GM23248 (cell line): ENCODE data around the gene CACNA1C. TPM values are rescaled to one million over a fixed set of nuclear protein-coding genes. Genes with fewer than 3 reads are reported as not detected.

Experiments
- DNase-seq: peaks from one replicate; pipeline ENCODE4 v3.0.0-alpha.2; 2015
- H2AFZ ChIP-seq: fragments of 200-600 bp; sonication (generic); 2 replicates; pipeline ENCODE4 v1.6.1; 2016; ENCODE audit warnings: antibody characterized with exemption
- H3F3A ChIP-seq: fragments of 200-600 bp; sonication (generic); 2 replicates; pipeline ENCODE4 v1.6.1; 2016; ENCODE audit warnings: mild to moderate bottlenecking, antibody characterized with exemption, mixed run types; ENCODE audit not compliant: insufficient read depth
- H3K27ac ChIP-seq: fragments of 200-600 bp; sonication (generic); 2 replicates; pipeline ENCODE4 v1.5.1; 2016; ENCODE audit warnings: mild to moderate bottlenecking
- H3K27me3 ChIP-seq: fragments of 200-600 bp; sonication (generic); replicated peaks from 2 replicates; pipeline ENCODE4 v1.6.1; 2016; ENCODE audit warnings: mild to moderate bottlenecking; ENCODE audit not compliant: insufficient read depth
- H3K36me3 ChIP-seq: fragments of 200-600 bp; sonication (generic); 2 replicates; pipeline ENCODE4 v1.6.1; 2016; ENCODE audit warnings: low read depth, mild to moderate bottlenecking
- H3K4me1 ChIP-seq: fragments of 200-600 bp; sonication (generic); 2 replicates; pipeline ENCODE4 v1.6.1; 2016; ENCODE audit warnings: mild to moderate bottlenecking; ENCODE audit not compliant: insufficient read depth
- H3K4me2 ChIP-seq: fragments of 200-600 bp; sonication (generic); one replicate; pipeline ENCODE4 v1.6.1; 2016; ENCODE audit warnings: mild to moderate bottlenecking; ENCODE audit not compliant: unreplicated experiment
- H3K4me3 ChIP-seq: fragments of 200-600 bp; sonication (generic); 2 replicates; pipeline ENCODE4 v1.5.1; 2016; ENCODE audit warnings: mild to moderate bottlenecking
- H3K79me2 ChIP-seq: fragments of 200-600 bp; sonication (generic); 2 replicates; pipeline ENCODE4 v1.6.1; 2016; ENCODE audit warnings: mild to moderate bottlenecking; ENCODE audit not compliant: insufficient read depth
- H3K9ac ChIP-seq: fragments of 200-600 bp; sonication (generic); 2 replicates; pipeline ENCODE4 v1.6.1; 2016; ENCODE audit warnings: mild to moderate bottlenecking
- H3K9me2 ChIP-seq: fragments of 200-600 bp; sonication (generic); 2 replicates; pipeline ENCODE4 v1.6.1; 2016; ENCODE audit warnings: mixed run types, mild to moderate bottlenecking, moderate library complexity; ENCODE audit not compliant: insufficient read depth
- H3K9me3 ChIP-seq: fragments of 200-600 bp; sonication (generic); one replicate; pipeline ENCODE4 v1.6.1; 2017; ENCODE audit warnings: low read depth
- H4K20me1 ChIP-seq: fragments of 200-600 bp; sonication (generic); 2 replicates; pipeline ENCODE4 v1.6.0; 2016; ENCODE audit not compliant: insufficient read depth
- EZH2 ChIP-seq: fragments of 200-600 bp; sonication (generic); IDR thresholded peaks from 2 replicates; pipeline ENCODE4 v1.6.1; 2018; ENCODE audit warnings: antibody characterized with exemption, mild to moderate bottlenecking; ENCODE audit not compliant: insufficient read depth, poor library complexity, severe bottlenecking
- EZH2phosphoT487 ChIP-seq: fragments of 200-600 bp; sonication (generic); IDR thresholded peaks from 2 replicates; pipeline ENCODE4 v1.6.1; 2018; ENCODE audit warnings: antibody characterized with exemption, moderate library complexity, mild to moderate bottlenecking, low read depth; ENCODE audit not compliant: insufficient read depth
- WGBS, 2 experiments: methylation state at CpG; one replicate each; pipeline ENCODE4 v1.1.6; 2015 to 2017; ENCODE audit warnings: low lambda C conversion rate in 2 of 2, low coverage in 1 of 2; ENCODE audit errors: missing lambda C conversion rate in 2 of 2; 5-methylcytosine and 5-hydroxymethylcytosine counted together
- in situ Hi-C: fragments of 300-500 bp; cut with MboI; formaldehyde crosslinking; loops from 2 replicates; pipeline ENCODE4 v1.15.0; 2020
- polyA plus RNA-seq: library from polyadenylated mRNA; unstranded; fragments of >200 nt; fragmentation: Nextera tagmentation; extraction: Ambion mirVana; gene quantifications from 2 replicates; pipeline ENCODE4 v1.2.1, GENCODE V29; 2016
- total RNA-seq: library from RNA; depleted of rRNA; stranded (reverse); fragments of >200 nt; shearing (Covaris generic); gene quantifications from 2 replicates; pipeline ENCODE4 v1.2.3, GENCODE V29; 2014

CACNA1C gene
- total and polyA plus RNA-seq, 2 experiments from 2014 or later = 4.9 to 11.5 TPM

- in situ Hi-C loops = no loop called here
- Histone ChIP-seq H3K9ac (no peak overlapping the region), H3K4me3 (no peak overlapping the region), H3K4me2 (no peak overlapping the region), H3K9me3 (no peaks in the 10 kb centered on the region), H3K79me2 (peaks cover 87% of the 10 kb centered on the region), H2AFZ (no peak overlapping the region), H4K20me1 (no peaks in the 10 kb centered on the region), H3K4me1 (peaks cover 6% of the 10 kb centered on the region; the same call in 1 of the 2 replicates), H3K36me3 (no peaks in the 10 kb centered on the region), H3K9me2 (no peaks in the 10 kb centered on the region), H3K27me3 (no peaks in the 10 kb centered on the region), H3F3A (no peaks in the 10 kb centered on the region), H3K27ac (no peak overlapping the region)
- 82 to 86% methylated on average over 8 to 9 of the region's 9 CpGs for WGBS, 2 experiments
- no peak for TF ChIP-seq EZH2
- no peak for TF ChIP-seq EZH2phosphoT487
- no peak for DNase-seq
Measured at GRCh38 chr12:2140858-2141519, 88.2 kb downstream of the CACNA1C start.

GRCh38 chr12:2142068-2142467 lies 89.3 kb downstream of the CACNA1C start:
- Histone ChIP-seq H3F3A (no peaks in the 10 kb centered on the region), H3K9me3 (no peaks in the 10 kb centered on the region), H4K20me1 (peaks cover 5% of the 10 kb centered on the region; the same call in 1 of the 2 replicates), H3K27me3 (no peaks in the 10 kb centered on the region), H3K4me1 (peaks cover 6% of the 10 kb centered on the region; the same call in 1 of the 2 replicates), H3K9me2 (no peaks in the 10 kb centered on the region), H3K4me2 (no peak overlapping the region), H3K4me3 (no peak overlapping the region), H3K79me2 (peaks cover 88% of the 10 kb centered on the region), H3K36me3 (no peaks in the 10 kb centered on the region), H2AFZ (no peak overlapping the region), H3K9ac (no peak overlapping the region), H3K27ac (no peak overlapping the region)
- in situ Hi-C loops = no loop called here
- DNase-seq = no peak
- no peak for TF ChIP-seq EZH2
- TF ChIP-seq EZH2phosphoT487 = no peak
- 88 to 93% methylated on average over 10 of the region's 10 CpGs for WGBS, 2 experiments

GRCh38 chr12:2144951-2145350 lies 92.2 kb downstream of the CACNA1C start:
- in situ Hi-C loops = no loop called here
- Histone ChIP-seq H3K79me2 (peaks cover 96% of the 10 kb centered on the region), H3K4me2 (no peak overlapping the region), H3K4me1 (no peaks in the 10 kb centered on the region), H3K27ac (no peak overlapping the region), H3K9me2 (no peaks in the 10 kb centered on the region), H2AFZ (no peak overlapping the region), H3K4me3 (no peak overlapping the region), H3F3A (no peaks in the 10 kb centered on the region), H3K9me3 (no peaks in the 10 kb centered on the region), H3K9ac (no peak overlapping the region), H4K20me1 (peaks cover 5% of the 10 kb centered on the region; the same call in 1 of the 2 replicates), H3K27me3 (no peaks in the 10 kb centered on the region), H3K36me3 (no peaks in the 10 kb centered on the region)
- no peak for TF ChIP-seq EZH2phosphoT487
- no peak for TF ChIP-seq EZH2
- WGBS, 2 experiments = 92 to 96% methylated on average over 1 of the region's 1 CpG
- DNase-seq = no peak

- TF ChIP-seq EZH2 = no peak
- no peak for TF ChIP-seq EZH2phosphoT487
- Histone ChIP-seq H3F3A (no peaks in the 10 kb centered on the region), H3K9me2 (no peaks in the 10 kb centered on the region), H3K79me2 (peaks cover 96% of the 10 kb centered on the region), H3K4me2 (no peak overlapping the region), H4K20me1 (peaks cover 5% of the 10 kb centered on the region; the same call in 1 of the 2 replicates), H2AFZ (no peak overlapping the region), H3K36me3 (no peaks in the 10 kb centered on the region), H3K4me1 (no peaks in the 10 kb centered on the region), H3K9ac (no peak overlapping the region), H3K4me3 (no peak overlapping the region), H3K27ac (no peak overlapping the region), H3K9me3 (no peaks in the 10 kb centered on the region), H3K27me3 (no peaks in the 10 kb centered on the region)
- DNase-seq = no peak
- 83 to 84% methylated on average over 7 of the region's 7 CpGs for WGBS, 2 experiments
- in situ Hi-C loops = no loop called here
Measured at GRCh38 chr12:2145433-2145998, 92.7 kb downstream of the CACNA1C start.
